ENCODE measurements around the gene NUCB1. TPM values are rescaled to one million over a fixed set of nuclear protein-coding genes. Genes with fewer than 3 reads are reported as not detected.

NUCB1 gene
- total and polyA plus RNA-seq, 2 donors = 42.3 to 119 TPM

- H3K27ac ChIP-seq (ENCODE audit: low read depth in 1 of 2, low read length in 1 of 2) = no peak overlapping the region
- DNase-seq (ENCODE audit: low read depth in 6 of 9, low spot score in 9 of 9) = peak in 8 of 9 donors; percentile 73 to 93 (median 86)
- no peaks in the 10 kb centered on the region for H3K27me3 ChIP-seq (ENCODE audit: control insufficient read depth in 2 of 2, insufficient read depth in 1 of 2, low read length in 1 of 2)
- peaks cover 0 to 8% of the 10 kb centered on the region in 2 donors for H3K9me3 ChIP-seq (ENCODE audit: control insufficient read depth in 2 of 2, insufficient read depth in 1 of 2, low read length in 1 of 2)
- peaks cover 45 to 55% of the 10 kb centered on the region in 2 donors for H3K36me3 ChIP-seq (ENCODE audit: control insufficient read depth in 2 of 2, insufficient read depth in 2 of 2, low read length in 1 of 2)
- no peak overlapping the region for H3K4me3 ChIP-seq (ENCODE audit: low read length in 2 of 2)
- 21% methylated on average over 19 of the region's 19 CpGs for WGBS
- H3K4me1 ChIP-seq (ENCODE audit: control insufficient read depth in 2 of 2, insufficient read depth in 2 of 2, low read length in 2 of 2) = peaks cover 9 to 13% of the 10 kb centered on the region in 2 donors
Observed at GRCh38 chr19:48970923-48971395, 70.8 kb downstream of the NUCB1 start.

Other genes with a start within 250 kb of the NUCB1 start
- 0.09 TPM for gene NTN5, start 227.3 kb upstream of the NUCB1 start, total RNA-seq
- gene NTN5, start 227.3 kb upstream of the NUCB1 start, polyA plus RNA-seq = 3.5 TPM
- 0.66 TPM for gene FUT2, start 204.3 kb upstream of the NUCB1 start, total RNA-seq
- 3.2 TPM for gene FUT2, start 204.3 kb upstream of the NUCB1 start, polyA plus RNA-seq
- 0.38 TPM for gene MAMSTR, start 180.6 kb upstream of the NUCB1 start, total RNA-seq
- 1.2 TPM for gene MAMSTR, start 180.6 kb upstream of the NUCB1 start, polyA plus RNA-seq
- 3.3 TPM for gene RASIP1, start 159.7 kb upstream of the NUCB1 start, total RNA-seq
- gene RASIP1, start 159.7 kb upstream of the NUCB1 start, polyA plus RNA-seq = 15.6 TPM
- 0.05 TPM for gene IZUMO1, start 153.4 kb upstream of the NUCB1 start, total RNA-seq
- 0.18 TPM for gene IZUMO1, start 153.4 kb upstream of the NUCB1 start, polyA plus RNA-seq
- gene FUT1, start 147.7 kb upstream of the NUCB1 start, total RNA-seq = 0.52 TPM
- 1.3 TPM for gene FUT1, start 147.7 kb upstream of the NUCB1 start, polyA plus RNA-seq
- gene FGF21, start 144.8 kb upstream of the NUCB1 start, total RNA-seq = not detected
- 0.11 TPM for gene FGF21, start 144.8 kb upstream of the NUCB1 start, polyA plus RNA-seq
- gene BCAT2, start 89.3 kb upstream of the NUCB1 start, total RNA-seq = 18.9 TPM
- 37.5 TPM for gene BCAT2, start 89.3 kb upstream of the NUCB1 start, polyA plus RNA-seq
- gene HSD17B14, start 63.8 kb upstream of the NUCB1 start, total RNA-seq = 9.9 TPM
- 20.4 TPM for gene HSD17B14, start 63.8 kb upstream of the NUCB1 start, polyA plus RNA-seq
- 4.1 TPM for gene PLEKHA4, start 31.7 kb upstream of the NUCB1 start, total RNA-seq
- 17.3 TPM for gene PLEKHA4, start 31.7 kb upstream of the NUCB1 start, polyA plus RNA-seq
- 12.1 TPM for gene PPP1R15A, start 27.9 kb upstream of the NUCB1 start, total RNA-seq
- gene PPP1R15A, start 27.9 kb upstream of the NUCB1 start, polyA plus RNA-seq = 40.0 TPM
- gene TULP2, start 1.6 kb upstream of the NUCB1 start, total RNA-seq = not detected
- gene TULP2, start 1.6 kb upstream of the NUCB1 start, polyA plus RNA-seq = 0.02 TPM
- 0.28 TPM for gene DHDH, start 33.4 kb downstream of the NUCB1 start, total RNA-seq
- 1.0 TPM for gene DHDH, start 33.4 kb downstream of the NUCB1 start, polyA plus RNA-seq
- 62.6 TPM for gene BAX, start 54.6 kb downstream of the NUCB1 start, total RNA-seq
- gene BAX, start 54.6 kb downstream of the NUCB1 start, polyA plus RNA-seq = 126 TPM
- 1,031 TPM for gene FTL, start 65.0 kb downstream of the NUCB1 start, total RNA-seq
- gene FTL, start 65.0 kb downstream of the NUCB1 start, polyA plus RNA-seq = 8,316 TPM
- gene GYS1, start 93.0 kb downstream of the NUCB1 start, total RNA-seq = 14.0 TPM
- gene GYS1, start 93.0 kb downstream of the NUCB1 start, polyA plus RNA-seq = 22.2 TPM
- 107 TPM for gene RUVBL2, start 93.6 kb downstream of the NUCB1 start, total RNA-seq
- gene RUVBL2, start 93.6 kb downstream of the NUCB1 start, polyA plus RNA-seq = 52.0 TPM
- not detected for gene LHB, start 116.8 kb downstream of the NUCB1 start, total RNA-seq
- 1.2 TPM for gene LHB, start 116.8 kb downstream of the NUCB1 start, polyA plus RNA-seq
- 0.14 TPM for gene CGB3, start 124.0 kb downstream of the NUCB1 start, total RNA-seq
- gene CGB3, start 124.0 kb downstream of the NUCB1 start, polyA plus RNA-seq = 0.37 TPM
- not detected for gene CGB2, start 131.6 kb downstream of the NUCB1 start, total RNA-seq
- 0.11 TPM for gene CGB2, start 131.6 kb downstream of the NUCB1 start, polyA plus RNA-seq
- gene CGB1, start 136.6 kb downstream of the NUCB1 start, total RNA-seq = not detected
- gene CGB1, start 136.6 kb downstream of the NUCB1 start, polyA plus RNA-seq = not detected
- gene CGB5, start 143.5 kb downstream of the NUCB1 start, total RNA-seq = 0.19 TPM
- gene CGB5, start 143.5 kb downstream of the NUCB1 start, polyA plus RNA-seq = 0.98 TPM
- gene CGB8, start 148.8 kb downstream of the NUCB1 start, total RNA-seq = 0.14 TPM
- gene CGB8, start 148.8 kb downstream of the NUCB1 start, polyA plus RNA-seq = 0.27 TPM
- 0.33 TPM for gene CGB7, start 157.4 kb downstream of the NUCB1 start, total RNA-seq
- gene CGB7, start 157.4 kb downstream of the NUCB1 start, polyA plus RNA-seq = 6.7 TPM
- 6.7 TPM for gene NTF4, start 164.5 kb downstream of the NUCB1 start, total RNA-seq
- 30.1 TPM for gene NTF4, start 164.5 kb downstream of the NUCB1 start, polyA plus RNA-seq
- gene KCNA7, start 172.4 kb downstream of the NUCB1 start, total RNA-seq = not detected
- gene KCNA7, start 172.4 kb downstream of the NUCB1 start, polyA plus RNA-seq = 0.05 TPM
- 142 TPM for gene SNRNP70, start 185.1 kb downstream of the NUCB1 start, total RNA-seq
- 419 TPM for gene SNRNP70, start 185.1 kb downstream of the NUCB1 start, polyA plus RNA-seq
- 3.5 TPM for gene LIN7B, start 214.1 kb downstream of the NUCB1 start, total RNA-seq
- 9.0 TPM for gene LIN7B, start 214.1 kb downstream of the NUCB1 start, polyA plus RNA-seq
- 2.7 TPM for gene C19orf73, start 218.8 kb downstream of the NUCB1 start, total RNA-seq
- 4.0 TPM for gene C19orf73, start 218.8 kb downstream of the NUCB1 start, polyA plus RNA-seq
- gene PPFIA3, start 219.2 kb downstream of the NUCB1 start, total RNA-seq = 7.0 TPM
- 14.1 TPM for gene PPFIA3, start 219.2 kb downstream of the NUCB1 start, polyA plus RNA-seq